ENCODE data around the gene STRADA. TPM values are rescaled to one million over a fixed set of nuclear protein-coding genes. Genes with fewer than 3 reads are reported as not detected.

STRADA gene
- total and polyA plus RNA-seq, 2 donors (not counting 1 experiment from before 2014, with no cell fraction given): 22.8 TPM

DNA sequence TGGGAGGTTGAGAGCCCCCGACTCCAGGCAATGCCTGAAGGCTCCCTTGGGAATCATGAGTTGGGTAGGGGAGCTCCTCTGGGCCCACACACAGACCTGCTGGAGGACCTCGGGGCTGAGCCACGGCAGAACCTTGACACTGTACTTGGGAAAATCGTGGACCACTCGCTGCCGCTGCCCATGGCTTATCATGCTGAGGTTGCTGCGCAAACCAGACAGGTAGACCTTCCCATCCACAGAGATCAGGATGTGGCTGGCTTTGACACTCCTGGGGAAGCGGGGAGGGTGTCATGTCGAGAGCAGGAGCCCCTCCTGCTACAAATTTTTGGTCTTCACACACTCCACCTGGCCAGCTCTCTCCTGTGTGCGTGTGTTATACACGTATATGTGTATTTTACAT lies 34.4 kb downstream of the STRADA start:
- Histone ChIP-seq H3K4me3 (replicated peaks in 1 of 4; ENCODE audit: control extremely low read depth in 1 of 4, insufficient read depth in 1 of 4, low read depth in 3 of 4, low read length in 4 of 4) (no peak overlapping the region), H3K36me3 (ENCODE audit: control insufficient read depth, insufficient read depth, low read length) (peaks cover 11% of the 10 kb centered on the region), H3K27ac (ENCODE audit: insufficient read depth, low read length) (no peak overlapping the region), H3K27me3 (ENCODE audit: control insufficient read depth, insufficient read depth, low read length) (no peaks in the 10 kb centered on the region), H3K79me2 (ENCODE audit: control insufficient read depth, insufficient read depth, low read length) (no peaks in the 10 kb centered on the region), H2AFZ (ENCODE audit: low read length) (no peak overlapping the region), H4K20me1 (ENCODE audit: control insufficient read depth, extremely low read depth, insufficient read depth, low read length) (no peaks in the 10 kb centered on the region), H3K9me3 (ENCODE audit: control insufficient read depth, insufficient read depth, low read depth, low read length) (no peaks in the 10 kb centered on the region), H3K4me2 (ENCODE audit: extremely low read depth, insufficient read depth, low read length) (no peak overlapping the region), H3K9ac (ENCODE audit: insufficient read depth, low read length) (no peak overlapping the region), H3K4me1 (ENCODE audit: control insufficient read depth, extremely low read depth, insufficient read depth, low read length) (no peaks in the 10 kb centered on the region)
- TF ChIP-seq, protein P1, sequence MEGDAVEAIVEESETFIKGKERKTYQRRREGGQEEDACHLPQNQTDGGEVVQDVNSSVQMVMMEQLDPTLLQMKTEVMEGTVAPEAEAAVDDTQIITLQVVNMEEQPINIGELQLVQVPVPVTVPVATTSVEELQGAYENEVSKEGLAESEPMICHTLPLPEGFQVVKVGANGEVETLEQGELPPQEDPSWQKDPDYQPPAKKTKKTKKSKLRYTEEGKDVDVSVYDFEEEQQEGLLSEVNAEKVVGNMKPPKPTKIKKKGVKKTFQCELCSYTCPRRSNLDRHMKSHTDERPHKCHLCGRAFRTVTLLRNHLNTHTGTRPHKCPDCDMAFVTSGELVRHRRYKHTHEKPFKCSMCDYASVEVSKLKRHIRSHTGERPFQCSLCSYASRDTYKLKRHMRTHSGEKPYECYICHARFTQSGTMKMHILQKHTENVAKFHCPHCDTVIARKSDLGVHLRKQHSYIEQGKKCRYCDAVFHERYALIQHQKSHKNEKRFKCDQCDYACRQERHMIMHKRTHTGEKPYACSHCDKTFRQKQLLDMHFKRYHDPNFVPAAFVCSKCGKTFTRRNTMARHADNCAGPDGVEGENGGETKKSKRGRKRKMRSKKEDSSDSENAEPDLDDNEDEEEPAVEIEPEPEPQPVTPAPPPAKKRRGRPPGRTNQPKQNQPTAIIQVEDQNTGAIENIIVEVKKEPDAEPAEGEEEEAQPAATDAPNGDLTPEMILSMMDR (conservative IDR thresholded peaks at IDR 0.05 in 1 of 2, IDR thresholded peaks at IDR 0.05 in 1 of 2; ENCODE audit: low read depth in 1 of 2, low read length in 2 of 2): no peak
- TF ChIP-seq EZH2 (IDR thresholded peaks at IDR 0.05; ENCODE audit: low read length, missing control alignments): no peak
- DNase-seq (ENCODE audit: low read depth in 2 of 2): no peak

DNA sequence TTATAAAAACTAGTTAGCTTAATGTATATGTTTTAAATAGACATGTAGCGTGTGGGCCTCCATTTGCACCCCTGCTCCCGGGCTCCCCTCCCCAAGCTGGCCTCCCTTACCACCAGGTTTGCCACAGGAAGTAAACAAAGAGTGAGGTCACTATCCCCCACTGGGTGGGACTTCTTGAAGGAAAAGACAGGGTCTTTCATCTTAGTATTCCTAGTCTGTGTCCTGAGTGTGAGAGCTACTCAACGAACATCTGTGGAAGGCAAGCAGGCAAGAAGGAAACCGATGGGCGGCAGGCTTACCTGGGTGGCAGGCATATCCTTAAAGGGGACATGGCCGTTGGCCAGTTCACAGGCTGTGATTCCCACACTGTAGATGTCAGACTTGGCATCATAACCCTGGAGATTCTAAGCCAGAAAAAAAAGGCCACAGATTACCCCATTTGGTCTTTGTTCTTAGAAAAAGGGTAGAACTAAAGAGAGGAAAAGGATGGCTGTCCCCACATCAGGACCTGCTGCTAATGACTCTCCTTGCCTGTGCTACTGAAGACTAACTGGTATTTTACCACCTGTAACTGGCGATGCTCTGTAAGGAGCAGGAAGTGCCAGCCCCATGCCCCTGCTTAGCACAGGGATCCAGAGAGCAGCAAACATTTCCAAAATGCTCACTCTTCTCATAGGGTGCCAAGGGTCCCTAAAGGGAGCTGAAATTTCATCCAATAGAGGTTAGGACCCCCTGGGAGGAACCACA lies 35.1 kb downstream of the STRADA start:
- Histone ChIP-seq H3K79me2 (ENCODE audit: control insufficient read depth, insufficient read depth, low read length) (no peaks in the 10 kb centered on the region), H3K4me2 (ENCODE audit: extremely low read depth, insufficient read depth, low read length) (no peak overlapping the region), H2AFZ (ENCODE audit: low read length) (no peak overlapping the region), H3K27me3 (ENCODE audit: control insufficient read depth, insufficient read depth, low read length) (no peaks in the 10 kb centered on the region), H3K9ac (ENCODE audit: insufficient read depth, low read length) (no peak overlapping the region), H4K20me1 (ENCODE audit: control insufficient read depth, extremely low read depth, insufficient read depth, low read length) (no peaks in the 10 kb centered on the region), H3K27ac (ENCODE audit: insufficient read depth, low read length) (no peak overlapping the region), H3K9me3 (ENCODE audit: control insufficient read depth, insufficient read depth, low read depth, low read length) (no peaks in the 10 kb centered on the region), H3K4me3 (replicated peaks in 1 of 4; ENCODE audit: control extremely low read depth in 1 of 4, insufficient read depth in 1 of 4, low read depth in 3 of 4, low read length in 4 of 4) (no peak overlapping the region), H3K4me1 (ENCODE audit: control insufficient read depth, extremely low read depth, insufficient read depth, low read length) (no peaks in the 10 kb centered on the region), H3K36me3 (ENCODE audit: control insufficient read depth, insufficient read depth, low read length) (peaks cover 11% of the 10 kb centered on the region)
- no peak for TF ChIP-seq EZH2 (IDR thresholded peaks at IDR 0.05; ENCODE audit: low read length, missing control alignments)
- TF ChIP-seq, protein P1 (conservative IDR thresholded peaks at IDR 0.05 in 1 of 2, IDR thresholded peaks at IDR 0.05 in 1 of 2; ENCODE audit: low read depth in 1 of 2, low read length in 2 of 2): no peak
- DNase-seq (ENCODE audit: low read depth in 2 of 2): no peak

DNA sequence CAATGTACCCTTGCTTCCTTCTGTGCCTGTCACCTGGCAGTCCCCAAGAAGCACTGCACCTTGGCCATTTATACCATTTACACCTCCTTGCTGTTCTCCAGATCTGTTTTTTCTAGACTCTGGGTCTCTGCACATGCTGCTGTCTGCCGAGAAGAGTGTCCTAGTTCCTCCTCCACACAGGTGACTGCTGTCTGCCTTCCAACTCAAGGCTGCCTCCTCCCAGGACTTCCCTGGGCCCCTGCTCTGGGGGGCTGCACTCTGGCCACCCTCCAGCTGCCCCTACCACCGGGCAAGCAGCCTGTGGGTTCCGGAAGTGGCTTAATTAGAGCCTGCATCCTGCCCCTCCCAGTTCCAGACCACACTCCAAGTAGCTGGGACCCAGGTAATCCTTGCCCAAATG lies 35.9 kb downstream of the STRADA start:
- DNase-seq (ENCODE audit: low read depth in 2 of 2): no peak
- peaks cover 11% of the 10 kb centered on the region for H3K36me3 ChIP-seq (ENCODE audit: control insufficient read depth, insufficient read depth, low read length)

More for the DNA sequence above, 35.9 kb downstream of the STRADA start:
- no peaks in the 10 kb centered on the region for H3K4me1 ChIP-seq (ENCODE audit: control insufficient read depth, extremely low read depth, insufficient read depth, low read length)
- no peaks in the 10 kb centered on the region for H4K20me1 ChIP-seq (ENCODE audit: control insufficient read depth, extremely low read depth, insufficient read depth, low read length)
- H3K27ac ChIP-seq (ENCODE audit: insufficient read depth, low read length): no peak overlapping the region
- no peaks in the 10 kb centered on the region for H3K27me3 ChIP-seq (ENCODE audit: control insufficient read depth, insufficient read depth, low read length)
- H3K79me2 ChIP-seq (ENCODE audit: control insufficient read depth, insufficient read depth, low read length): no peaks in the 10 kb centered on the region
- no peak overlapping the region for H3K4me2 ChIP-seq (ENCODE audit: extremely low read depth, insufficient read depth, low read length)
- no peak overlapping the region for H3K4me3 ChIP-seq (replicated peaks in 1 of 4; ENCODE audit: control extremely low read depth in 1 of 4, insufficient read depth in 1 of 4, low read depth in 3 of 4, low read length in 4 of 4)
- H3K9ac ChIP-seq (ENCODE audit: insufficient read depth, low read length): no peak overlapping the region
- TF ChIP-seq EZH2 (IDR thresholded peaks at IDR 0.05; ENCODE audit: low read length, missing control alignments): no peak
- TF ChIP-seq, protein P1 (conservative IDR thresholded peaks at IDR 0.05 in 1 of 2, IDR thresholded peaks at IDR 0.05 in 1 of 2; ENCODE audit: low read depth in 1 of 2, low read length in 2 of 2): no peak
- H3K9me3 ChIP-seq (ENCODE audit: control insufficient read depth, insufficient read depth, low read depth, low read length): no peaks in the 10 kb centered on the region
- H2AFZ ChIP-seq (ENCODE audit: low read length): no peak overlapping the region

Measured in fibroblast of lung (primary cell).